Fibroblast of mammary gland (primary cell): ENCODE measurements around the gene SPEM2.

ENCODE experiments used
- DNase-seq: peaks from one replicate; pipeline ENCODE4 v3.0.0-alpha.2; 2010; ENCODE audit warnings: low read depth
- H3K4me3 ChIP-seq: 2 replicates; pipeline ENCODE4 v1.5.1; 2011; ENCODE audit warnings: low read depth, mild to moderate bottlenecking, low read length, moderate library complexity; ENCODE audit not compliant: control insufficient read depth
- TF ChIP-seq, protein P1 (sequence below): conservative IDR thresholded peaks from 2 replicates; pipeline ENCODE4 v1.5.1; 2011; ENCODE audit warnings: low read depth, low read length, inconsistent platforms; ENCODE audit not compliant: control insufficient read depth, insufficient read depth

Gene SPEM2

DNA sequence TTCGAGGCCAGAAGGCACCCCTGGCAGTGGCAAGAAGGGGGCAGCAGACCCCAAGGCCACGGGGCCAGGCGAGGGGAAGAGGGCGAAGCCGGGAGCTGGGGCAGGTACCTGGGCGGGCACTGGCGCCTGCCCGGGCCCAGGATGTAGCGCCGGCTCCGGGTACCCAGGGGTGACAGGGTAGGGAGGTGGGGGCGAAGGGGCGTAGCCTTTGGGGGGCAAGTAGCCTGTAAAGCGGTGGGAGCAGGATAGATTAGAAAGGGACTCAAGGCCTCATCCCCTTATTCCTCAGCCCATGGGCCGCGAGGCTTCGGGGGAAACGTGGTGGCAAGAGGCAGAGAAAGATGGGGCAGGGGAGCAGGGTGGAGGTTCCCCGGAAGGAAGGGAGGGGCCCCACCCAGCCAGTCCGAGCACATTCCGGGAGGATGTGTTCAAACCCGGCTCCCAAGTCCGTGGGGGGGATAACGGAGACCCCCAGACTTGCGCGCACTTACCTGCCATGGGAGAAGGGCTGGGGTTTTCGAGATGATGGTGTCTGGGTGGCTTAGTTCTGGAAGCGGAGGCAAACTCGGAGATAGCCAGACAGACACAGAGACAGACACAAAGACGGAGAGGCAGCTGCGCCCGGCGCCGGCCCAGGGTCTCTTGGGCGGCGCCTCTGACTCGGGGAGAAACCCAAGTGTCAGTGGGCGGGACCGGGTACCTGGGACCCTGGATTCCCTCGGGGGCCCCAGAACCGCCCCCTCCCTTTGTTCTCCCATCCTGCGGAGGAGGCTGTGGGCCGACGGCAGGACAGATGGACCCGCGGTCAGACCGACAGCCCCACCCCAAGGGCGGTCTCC lies 31.6 kb upstream of the SPEM2 start:
- DNase-seq, result no peak
- peak overlapping the region; percentile 82 for H3K4me3 ChIP-seq
- TF ChIP-seq, protein P1, sequence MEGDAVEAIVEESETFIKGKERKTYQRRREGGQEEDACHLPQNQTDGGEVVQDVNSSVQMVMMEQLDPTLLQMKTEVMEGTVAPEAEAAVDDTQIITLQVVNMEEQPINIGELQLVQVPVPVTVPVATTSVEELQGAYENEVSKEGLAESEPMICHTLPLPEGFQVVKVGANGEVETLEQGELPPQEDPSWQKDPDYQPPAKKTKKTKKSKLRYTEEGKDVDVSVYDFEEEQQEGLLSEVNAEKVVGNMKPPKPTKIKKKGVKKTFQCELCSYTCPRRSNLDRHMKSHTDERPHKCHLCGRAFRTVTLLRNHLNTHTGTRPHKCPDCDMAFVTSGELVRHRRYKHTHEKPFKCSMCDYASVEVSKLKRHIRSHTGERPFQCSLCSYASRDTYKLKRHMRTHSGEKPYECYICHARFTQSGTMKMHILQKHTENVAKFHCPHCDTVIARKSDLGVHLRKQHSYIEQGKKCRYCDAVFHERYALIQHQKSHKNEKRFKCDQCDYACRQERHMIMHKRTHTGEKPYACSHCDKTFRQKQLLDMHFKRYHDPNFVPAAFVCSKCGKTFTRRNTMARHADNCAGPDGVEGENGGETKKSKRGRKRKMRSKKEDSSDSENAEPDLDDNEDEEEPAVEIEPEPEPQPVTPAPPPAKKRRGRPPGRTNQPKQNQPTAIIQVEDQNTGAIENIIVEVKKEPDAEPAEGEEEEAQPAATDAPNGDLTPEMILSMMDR, result no peak

DNA sequence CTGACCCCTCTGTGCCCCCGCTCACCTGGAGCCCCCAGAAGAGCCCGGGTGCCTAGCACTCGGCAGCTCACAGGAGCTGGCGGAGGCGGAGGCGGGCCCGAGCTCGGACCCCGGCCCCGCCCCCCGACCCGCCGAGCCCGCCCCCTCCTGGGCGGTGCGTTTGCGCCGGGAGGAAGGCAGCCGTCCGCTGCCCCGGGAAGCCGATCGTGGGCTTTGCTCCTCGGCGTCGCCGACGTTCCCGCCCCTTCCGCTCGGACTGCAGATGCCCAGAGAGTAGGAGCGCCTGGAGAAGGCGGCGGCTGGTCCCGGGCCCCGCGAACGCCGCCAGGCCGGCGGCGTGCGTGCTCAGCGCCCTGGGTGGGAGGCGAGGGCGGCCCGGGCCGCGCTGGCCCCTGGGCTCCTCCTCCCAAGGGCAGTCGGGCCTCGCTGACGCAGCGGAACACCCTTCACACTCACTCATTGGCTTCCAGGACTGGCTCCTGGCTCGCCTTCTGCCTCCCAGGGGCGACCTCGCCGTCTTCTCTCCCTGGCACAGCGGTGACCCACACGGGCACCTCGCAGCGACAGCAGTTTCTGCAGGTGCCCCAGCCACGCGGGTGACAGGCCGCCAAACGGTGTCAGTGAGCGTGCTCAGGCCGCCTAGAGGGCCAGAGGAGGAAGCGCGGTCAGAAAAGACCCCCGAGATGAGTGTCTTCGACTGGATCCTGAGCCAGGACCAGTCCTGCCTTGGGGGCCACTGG lies 30.8 kb upstream of the SPEM2 start, which contains the start of gene PLSCR3:
Gene PLSCR3 (minus strand): TSS at position 74 of the 740 bp plus-strand sequence. CDS start 415 bp downstream, outside the sequence.
- TF ChIP-seq, protein P1, result peak; percentile 32
- H3K4me3 ChIP-seq, result peak within 1 kb of the TSS; percentile 82
- peak; percentile 80 for DNase-seq

DNA sequence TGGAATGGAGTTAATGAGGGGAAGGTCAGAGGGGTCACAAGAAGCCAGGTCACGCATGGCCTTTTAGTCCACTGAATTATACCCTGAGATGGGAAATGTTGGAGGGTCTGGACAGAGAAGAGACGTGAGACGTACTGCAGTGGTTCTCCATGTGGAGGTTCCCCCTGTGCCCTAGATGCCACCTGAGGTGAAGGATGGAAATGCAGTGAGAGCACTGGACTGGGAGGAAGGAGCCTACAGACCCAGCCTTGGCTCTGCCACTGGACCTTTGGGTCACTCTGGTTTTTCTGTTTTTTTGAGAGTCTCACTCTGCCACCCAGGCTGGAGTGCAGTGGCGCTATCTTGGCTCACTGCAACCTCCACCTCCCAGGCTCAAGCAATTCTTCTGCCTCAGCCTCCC lies 29.3 kb upstream of the SPEM2 start:
- DNase-seq, result no peak
- TF ChIP-seq, protein P1, result no peak
- no peak overlapping the region for H3K4me3 ChIP-seq

DNA sequence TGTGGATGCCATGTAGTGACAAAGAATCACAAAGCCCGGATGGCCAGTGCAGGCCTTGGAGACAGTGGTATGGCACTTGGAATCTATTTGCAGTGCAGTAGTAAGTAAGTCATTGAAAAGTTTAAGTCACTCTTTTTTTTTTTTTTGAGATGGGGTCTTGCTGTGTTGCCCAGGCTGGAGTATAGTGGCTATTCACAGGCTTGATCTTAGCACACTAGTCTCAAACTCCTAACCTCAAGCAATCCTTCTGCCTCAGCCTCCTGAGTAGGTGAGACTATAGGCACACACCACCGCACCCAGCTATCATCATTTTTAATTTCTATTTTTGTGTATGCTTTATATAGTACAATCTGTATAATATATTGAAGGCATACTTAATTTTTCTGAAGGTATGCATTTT lies 26.8 kb upstream of the SPEM2 start:
- H3K4me3 ChIP-seq, result no peak overlapping the region
- TF ChIP-seq, protein P1, result no peak
- no peak for DNase-seq

DNA sequence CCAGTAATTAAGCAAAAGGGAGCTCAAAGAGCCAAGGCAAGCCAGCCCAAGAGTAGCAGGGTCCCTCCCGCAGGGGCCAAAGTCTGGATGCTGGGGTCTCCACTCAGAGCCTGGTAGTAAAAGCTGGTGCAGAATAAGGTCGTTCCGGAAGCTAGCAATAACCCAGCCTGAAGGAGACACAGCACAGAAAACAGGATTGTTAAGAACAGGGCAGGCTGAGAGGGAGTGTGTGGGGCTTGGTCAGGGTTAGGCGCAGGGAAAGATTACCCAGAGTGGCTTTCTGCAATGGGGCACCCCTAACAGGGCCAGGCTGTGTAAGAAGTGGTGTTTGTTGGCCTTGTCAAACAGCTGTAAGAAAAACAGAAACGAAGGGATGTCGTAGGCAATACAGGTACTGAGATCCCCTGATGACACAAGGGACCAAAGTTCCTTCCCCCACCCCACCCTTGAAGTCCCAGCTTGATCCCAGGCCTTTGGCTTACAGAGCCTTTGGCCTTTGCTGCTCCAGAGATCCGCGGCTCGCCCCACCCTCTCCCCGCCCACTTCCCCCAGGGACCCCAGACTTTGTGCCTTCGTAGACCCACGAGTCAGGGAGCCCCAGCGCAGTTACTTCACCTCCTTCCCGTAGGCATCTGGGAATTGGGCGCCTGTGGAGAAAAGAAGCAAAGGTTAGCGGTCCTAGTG lies 22.2 kb upstream of the SPEM2 start:
- H3K4me3 ChIP-seq, result peak overlapping the region; percentile 67
- no peak for DNase-seq
- TF ChIP-seq, protein P1, result no peak

DNA sequence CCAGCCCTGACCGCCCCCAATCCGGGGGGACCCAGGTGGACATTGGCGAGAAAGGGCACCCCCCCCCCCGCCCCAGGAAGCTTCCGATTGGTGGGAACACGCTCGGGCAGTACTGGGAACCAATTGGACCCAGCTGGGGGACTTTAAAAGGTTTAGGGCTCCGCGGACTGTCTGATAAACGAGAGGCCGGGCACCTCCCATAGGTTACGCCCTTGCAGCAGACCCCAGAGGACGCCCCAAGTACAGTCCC lies 21.8 kb upstream of the SPEM2 start:
- DNase-seq, result no peak
- H3K4me3 ChIP-seq, result peak overlapping the region; percentile 67
- TF ChIP-seq, protein P1, result no peak
